HG02840 (cell line): ENCODE measurements around the gene KIAA1191.
"Not testable (repeated sequence)": the region's sequence is repeated elsewhere in the genome, so short reads cannot be mapped to it uniquely, and the experiment has no call there.

Experiments
- ATAC-seq: cut with Tn5 transposase; IDR thresholded peaks from one replicate; pipeline ENCODE4 v1.9.1; 2021; ENCODE audit warnings: mild to moderate bottlenecking, moderate library complexity, moderate number of reproducible peaks; ENCODE audit not compliant: unreplicated experiment, low FRiP score

Gene KIAA1191

DNA sequence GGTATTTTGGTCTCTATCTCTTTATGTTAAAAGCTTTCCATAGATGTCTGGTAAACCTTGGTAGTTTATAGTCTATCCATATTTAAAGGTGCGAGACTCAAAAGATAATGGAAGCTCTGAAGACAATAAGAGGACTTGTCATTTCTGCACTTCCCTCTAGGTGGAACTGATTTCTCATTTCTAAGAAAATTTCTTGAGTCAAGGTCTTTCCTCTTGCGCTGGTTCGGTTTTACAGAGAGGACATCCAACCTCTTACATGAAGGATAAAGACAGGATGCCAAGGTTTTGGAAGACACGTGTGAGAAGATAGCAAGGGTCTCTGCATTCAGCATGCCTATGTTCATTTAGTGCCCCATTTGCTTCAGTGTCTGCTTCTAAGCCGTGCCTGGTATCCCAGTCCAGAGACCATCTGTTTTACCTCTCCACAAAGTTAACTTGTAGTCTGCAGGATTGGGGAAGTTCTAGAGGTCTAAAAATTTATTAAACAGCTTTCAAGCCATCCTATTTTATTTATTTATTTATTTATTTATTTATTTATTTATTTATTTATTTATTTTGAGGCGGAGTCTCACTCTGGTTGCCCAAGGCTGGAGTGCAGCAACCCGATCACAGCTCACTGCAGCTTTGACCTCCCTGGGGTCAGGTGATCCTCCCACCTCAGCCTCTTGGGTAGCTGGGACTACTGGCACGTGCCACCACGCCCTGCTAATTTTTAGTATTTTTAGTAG lies 41.6 kb downstream of the KIAA1191 start:
- ATAC-seq = no peak

DNA sequence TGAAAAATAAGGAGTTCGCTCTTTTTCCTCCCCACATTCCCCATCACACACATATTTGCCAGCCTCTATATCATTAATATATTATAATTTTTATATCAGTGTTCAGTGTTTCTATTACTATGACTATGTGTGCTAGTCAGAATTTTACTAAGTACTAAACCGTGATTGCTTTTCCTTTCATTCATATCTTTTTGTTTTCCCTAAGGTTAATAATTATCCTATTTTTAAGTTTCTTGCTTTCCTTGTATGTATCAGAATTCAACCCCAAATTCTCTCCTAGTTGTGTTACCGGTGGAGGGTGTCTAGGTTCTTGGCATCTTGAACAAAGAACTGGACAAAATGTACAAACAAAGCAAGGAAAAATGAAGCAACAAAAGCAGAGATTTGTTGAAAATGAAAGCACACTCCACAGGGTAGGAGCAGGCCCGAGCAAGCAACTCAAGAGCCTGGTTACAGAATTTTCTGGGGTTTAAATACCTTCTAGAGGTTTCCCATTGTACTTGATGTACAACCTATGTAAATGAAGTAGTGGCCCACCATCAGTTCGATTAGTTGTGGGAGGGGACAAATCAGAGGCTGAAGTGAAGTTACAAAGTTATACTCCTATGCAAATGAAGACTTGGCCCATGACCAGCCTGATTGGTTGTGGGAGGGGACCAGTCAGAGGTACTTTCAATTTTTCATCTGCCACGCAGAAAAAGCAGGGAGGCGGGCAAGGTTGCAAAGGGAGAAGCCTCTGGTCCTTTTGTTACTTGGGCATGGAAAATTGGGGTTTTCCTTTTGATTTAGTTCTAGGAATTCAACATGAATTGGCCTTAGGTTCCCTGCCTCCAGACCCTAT lies 43.8 kb downstream of the KIAA1191 start:
- ATAC-seq = no peak

GRCh38 chr5:176305356-176305755 lies 56.2 kb downstream of the KIAA1191 start:
- ATAC-seq = not testable (repeated sequence)
